BLaER1 (cell line): ENCODE data around the gene ANKRD39.
"Not testable (repeated sequence)": the region's sequence is repeated elsewhere in the genome, so short reads cannot be mapped to it uniquely, and the experiment has no call there.

ENCODE experiments used
- H3K27ac ChIP-seq: shearing (Covaris generic); formaldehyde crosslinking; 2 replicates; pipeline ENCODE4 v1.8.1; 2022
- H3K27me3 ChIP-seq: shearing (Covaris generic); formaldehyde crosslinking; 2 replicates; pipeline ENCODE4 v1.8.1; 2022
- H3K36me3 ChIP-seq: shearing (Covaris generic); formaldehyde crosslinking; 2 replicates; pipeline ENCODE4 v1.8.1; 2022
- H3K4me1 ChIP-seq: shearing (Covaris generic); formaldehyde crosslinking; 2 replicates; pipeline ENCODE4 v1.8.1; 2022
- H3K4me2 ChIP-seq: shearing (Covaris generic); formaldehyde crosslinking; 2 replicates; pipeline ENCODE4 v1.8.1; 2022
- H3K4me3 ChIP-seq: shearing (Covaris generic); formaldehyde crosslinking; 2 replicates; pipeline ENCODE4 v1.8.1; 2022
- H3K9ac ChIP-seq: shearing (Covaris generic); formaldehyde crosslinking; 2 replicates; pipeline ENCODE4 v1.8.1; 2022
- H3K9me3 ChIP-seq: shearing (Covaris generic); formaldehyde crosslinking; 2 replicates; pipeline ENCODE4 v1.8.1; 2022
- H4K20me1 ChIP-seq: shearing (Covaris generic); formaldehyde crosslinking; 2 replicates; pipeline ENCODE4 v1.8.1; 2022
- Cebpa-rat ChIP-seq: shearing (Covaris generic); IDR thresholded peaks from 2 replicates; pipeline ENCODE4 v1.8.1; 2022

Gene ANKRD39

DNA sequence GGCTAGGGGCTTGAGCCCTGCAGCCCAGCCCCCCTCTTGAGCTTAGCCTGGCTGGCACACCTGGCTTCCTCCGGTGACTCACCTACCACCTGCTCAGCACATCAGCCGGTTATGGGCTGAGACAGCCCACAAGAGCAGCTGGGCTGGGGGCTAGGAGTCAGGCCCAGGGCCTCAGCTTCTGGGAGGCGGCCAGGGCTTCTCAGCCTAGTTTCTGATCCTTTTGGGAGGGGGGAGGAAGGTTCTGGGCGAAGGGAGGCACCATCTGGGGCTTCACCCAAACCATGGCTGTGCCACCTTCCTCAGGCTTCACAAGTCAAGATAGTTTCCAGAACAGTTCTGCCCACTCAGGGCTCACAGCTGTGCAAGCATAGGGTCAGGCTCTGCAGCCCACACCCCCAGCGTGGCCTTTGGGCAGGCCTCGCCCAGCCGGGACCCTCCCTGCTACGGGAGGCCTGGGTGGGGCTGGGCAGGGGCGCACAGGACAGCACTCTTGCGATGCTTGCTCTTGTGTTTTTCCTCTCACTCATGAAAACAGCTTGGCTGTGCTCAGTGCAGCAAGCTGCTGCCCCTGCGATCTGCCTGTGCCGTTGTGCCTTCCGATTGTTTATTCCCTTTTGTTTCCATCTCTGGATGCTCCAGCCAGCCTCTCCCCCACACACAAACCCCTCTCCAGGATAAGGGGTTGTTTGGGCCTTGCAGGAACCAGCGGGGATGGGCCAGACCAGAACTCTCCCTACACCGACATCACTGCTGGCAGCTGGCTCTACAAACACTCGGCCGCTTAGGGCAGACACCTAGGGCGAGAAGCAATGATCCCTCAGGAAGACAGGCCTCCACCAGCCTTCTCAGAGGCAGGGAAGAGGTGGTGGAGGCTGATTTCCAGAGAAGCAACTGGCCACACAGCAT is 38.2 kb upstream of the ANKRD39 start:
- H3K27me3 ChIP-seq = no peaks in the 10 kb centered on the region
- H3K9me3 ChIP-seq = no peaks in the 10 kb centered on the region
- TF ChIP-seq Cebpa-rat = no peak
- H3K4me3 ChIP-seq = no peak overlapping the region
- no peaks in the 10 kb centered on the region for H3K36me3 ChIP-seq
- 0 out of 2 replicates have a peak overlapping the region, but pooled peaks have one; percentile 22 for H3K9ac ChIP-seq
- H3K4me1 ChIP-seq = peaks cover 74% of the 10 kb centered on the region
- H3K27ac ChIP-seq = peak overlapping the region; percentile 62
- H3K4me2 ChIP-seq = peak overlapping the region; percentile 60
- no peaks in the 10 kb centered on the region for H4K20me1 ChIP-seq

DNA sequence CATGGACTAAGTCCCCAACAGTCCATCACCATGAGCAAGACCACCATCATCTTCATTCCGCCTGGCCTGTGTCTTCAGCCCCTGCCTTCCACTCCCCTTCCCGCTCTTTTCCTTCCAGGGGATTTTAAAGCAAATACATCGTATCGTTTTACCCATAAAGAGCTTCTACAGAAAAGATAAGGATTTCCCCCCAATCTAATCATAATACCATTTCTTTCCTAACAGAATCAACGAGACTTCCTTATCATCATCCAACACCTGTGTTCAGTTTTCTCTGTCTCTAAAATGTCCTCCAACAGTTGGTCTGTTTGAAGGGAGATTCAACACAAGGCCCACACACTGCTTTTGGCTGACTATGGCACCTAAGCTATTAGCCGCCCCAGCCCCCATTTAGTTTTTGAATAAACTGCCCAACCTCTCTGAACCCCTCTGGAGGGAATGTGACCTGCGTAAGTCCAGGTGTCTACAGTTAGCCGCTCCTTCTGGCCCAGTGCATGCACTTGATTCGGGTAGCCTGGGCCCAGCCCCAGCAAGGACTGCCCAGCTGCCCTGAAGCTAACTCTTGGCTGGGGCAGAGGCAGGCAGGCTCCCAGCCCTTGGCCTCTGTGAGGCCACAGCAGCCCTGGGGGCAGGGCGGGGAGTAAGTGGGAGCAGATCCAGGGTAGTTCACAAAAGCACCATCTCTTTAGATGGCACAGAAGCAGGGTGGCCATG is 37.4 kb upstream of the ANKRD39 start:
- no peaks in the 10 kb centered on the region for H3K36me3 ChIP-seq
- TF ChIP-seq Cebpa-rat = no peak
- no peaks in the 10 kb centered on the region for H3K27me3 ChIP-seq
- H4K20me1 ChIP-seq = no peaks in the 10 kb centered on the region
- 0 out of 2 replicates have a peak overlapping the region, but pooled peaks have one; percentile 19 for H3K9ac ChIP-seq
- H3K4me3 ChIP-seq = no peak overlapping the region
- H3K9me3 ChIP-seq = no peaks in the 10 kb centered on the region
- peak overlapping the region; percentile 60 for H3K4me2 ChIP-seq
- H3K27ac ChIP-seq = peak overlapping the region; percentile 62
- H3K4me1 ChIP-seq = peaks cover 78% of the 10 kb centered on the region

DNA sequence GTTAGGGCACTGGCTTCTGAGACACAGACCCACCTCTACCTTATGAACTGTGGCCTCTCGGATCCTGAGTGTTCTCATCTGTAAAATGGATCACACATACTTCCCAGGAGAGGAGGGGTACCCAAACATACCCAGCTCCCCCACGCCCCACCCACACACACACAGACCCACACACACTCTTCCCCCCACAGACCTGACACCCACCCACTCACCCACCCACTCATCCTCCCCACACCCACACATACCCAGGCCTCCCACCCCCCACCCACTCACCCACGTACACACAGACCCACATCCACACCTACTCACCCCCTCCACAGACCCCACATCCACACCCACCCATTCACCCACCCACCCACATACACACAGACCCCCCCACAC is 36.3 kb upstream of the ANKRD39 start:
- no peaks in the 10 kb centered on the region for H3K36me3 ChIP-seq
- H3K4me3 ChIP-seq = no peak overlapping the region
- H3K27ac ChIP-seq = no peak overlapping the region
- H3K4me2 ChIP-seq = no peak overlapping the region
- H3K9me3 ChIP-seq = no peaks in the 10 kb centered on the region
- H3K27me3 ChIP-seq = no peaks in the 10 kb centered on the region
- H4K20me1 ChIP-seq = no peaks in the 10 kb centered on the region
- H3K4me1 ChIP-seq = peaks cover 71% of the 10 kb centered on the region
- TF ChIP-seq Cebpa-rat = no peak
- H3K9ac ChIP-seq = no peak overlapping the region

DNA sequence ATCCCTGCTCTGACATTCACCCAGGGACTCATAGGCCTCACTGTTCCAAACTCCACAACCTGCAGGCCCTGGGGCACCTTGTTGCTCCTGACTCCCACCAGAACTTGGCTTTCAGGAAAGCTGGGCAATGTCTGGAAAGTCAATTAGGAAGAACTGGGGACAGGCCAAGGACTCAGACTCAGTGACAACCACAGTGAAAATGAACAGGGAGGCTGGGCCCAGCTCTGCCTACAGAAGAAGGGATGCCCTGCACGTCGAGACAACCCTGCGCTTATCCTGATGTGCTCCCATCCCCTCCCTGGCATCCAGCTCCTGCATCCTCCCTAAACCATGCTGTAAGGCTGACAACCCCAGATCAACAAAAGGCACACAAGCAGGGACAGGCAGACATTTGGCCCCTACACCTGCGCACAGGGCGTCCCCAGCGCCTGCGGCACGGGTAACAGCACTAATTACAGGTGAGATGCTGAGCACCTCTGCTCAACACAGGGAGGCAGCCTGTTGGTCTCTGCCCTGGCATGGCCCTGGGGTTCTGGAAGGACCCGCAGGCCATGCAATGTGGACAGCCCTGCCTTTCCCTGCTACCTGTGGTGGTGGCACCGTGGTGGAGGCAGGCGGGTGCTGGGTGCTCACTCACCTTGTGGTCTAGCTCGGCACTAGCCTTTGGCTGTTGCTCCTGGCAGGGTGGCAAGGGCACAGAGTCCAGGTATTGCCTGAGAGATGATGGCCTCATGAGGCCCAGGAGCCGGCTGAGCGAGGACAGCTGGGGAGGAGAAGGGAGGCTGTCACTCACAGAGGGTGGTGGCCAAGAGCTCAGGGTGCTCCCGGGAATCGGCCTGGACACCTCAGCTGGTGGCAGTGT is 35.7 kb upstream of the ANKRD39 start:
- no peak overlapping the region for H3K9ac ChIP-seq
- no peaks in the 10 kb centered on the region for H3K27me3 ChIP-seq
- H3K9me3 ChIP-seq = no peaks in the 10 kb centered on the region
- peak overlapping the region; percentile 59 for H3K4me2 ChIP-seq
- H4K20me1 ChIP-seq = no peaks in the 10 kb centered on the region
- no peaks in the 10 kb centered on the region for H3K36me3 ChIP-seq
- no peak overlapping the region for H3K4me3 ChIP-seq
- no peak overlapping the region for H3K27ac ChIP-seq
- peaks cover 71% of the 10 kb centered on the region for H3K4me1 ChIP-seq
- TF ChIP-seq Cebpa-rat = no peak

DNA sequence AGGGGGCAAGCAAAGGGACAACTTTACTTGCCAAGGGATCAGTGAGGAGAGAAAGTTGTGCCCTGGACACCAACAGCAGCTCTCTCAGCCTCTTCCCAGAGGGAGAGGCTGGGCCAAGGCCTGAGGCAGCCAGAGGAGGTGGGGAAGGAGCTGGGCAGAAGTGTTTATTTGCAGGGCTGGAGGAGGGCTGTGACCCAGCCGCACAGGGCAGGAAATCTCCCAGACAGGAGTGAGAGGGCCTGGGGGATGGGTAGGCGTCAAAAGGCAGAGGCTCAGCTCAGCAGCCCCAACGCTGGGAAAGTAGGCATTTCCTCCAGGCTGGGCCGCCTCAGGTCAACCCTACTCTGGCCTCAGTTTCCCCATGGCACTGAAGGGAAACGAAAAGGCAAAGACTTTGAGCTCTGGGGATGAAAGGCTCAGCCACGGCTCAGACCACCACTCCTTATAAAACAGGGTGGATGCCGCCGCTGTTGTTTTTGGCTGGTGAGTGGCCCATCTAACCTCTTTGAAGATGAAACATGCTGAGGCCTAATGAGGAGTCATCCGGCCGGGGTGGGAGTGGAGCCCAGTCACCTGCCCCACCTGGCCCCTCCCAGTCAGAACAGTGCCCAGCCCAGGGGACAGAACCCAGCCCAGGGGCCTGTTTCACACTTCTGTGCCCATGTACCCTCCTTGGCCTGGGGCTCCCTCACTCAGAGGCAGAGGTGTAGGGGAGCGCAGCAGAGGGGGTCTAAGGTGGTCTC is 33.9 kb upstream of the ANKRD39 start:
- TF ChIP-seq Cebpa-rat = no peak
- no peaks in the 10 kb centered on the region for H3K9me3 ChIP-seq
- no peaks in the 10 kb centered on the region for H4K20me1 ChIP-seq
- no peak overlapping the region for H3K4me3 ChIP-seq
- H3K36me3 ChIP-seq = no peaks in the 10 kb centered on the region
- no peaks in the 10 kb centered on the region for H3K27me3 ChIP-seq
- H3K4me2 ChIP-seq = peak overlapping the region; percentile 59
- peaks cover 79% of the 10 kb centered on the region for H3K4me1 ChIP-seq
- peak overlapping the region; percentile 25; the same call in 1 of the 2 replicates for H3K9ac ChIP-seq
- H3K27ac ChIP-seq = peak overlapping the region; percentile 36; the same call in 1 of the 2 replicates

DNA sequence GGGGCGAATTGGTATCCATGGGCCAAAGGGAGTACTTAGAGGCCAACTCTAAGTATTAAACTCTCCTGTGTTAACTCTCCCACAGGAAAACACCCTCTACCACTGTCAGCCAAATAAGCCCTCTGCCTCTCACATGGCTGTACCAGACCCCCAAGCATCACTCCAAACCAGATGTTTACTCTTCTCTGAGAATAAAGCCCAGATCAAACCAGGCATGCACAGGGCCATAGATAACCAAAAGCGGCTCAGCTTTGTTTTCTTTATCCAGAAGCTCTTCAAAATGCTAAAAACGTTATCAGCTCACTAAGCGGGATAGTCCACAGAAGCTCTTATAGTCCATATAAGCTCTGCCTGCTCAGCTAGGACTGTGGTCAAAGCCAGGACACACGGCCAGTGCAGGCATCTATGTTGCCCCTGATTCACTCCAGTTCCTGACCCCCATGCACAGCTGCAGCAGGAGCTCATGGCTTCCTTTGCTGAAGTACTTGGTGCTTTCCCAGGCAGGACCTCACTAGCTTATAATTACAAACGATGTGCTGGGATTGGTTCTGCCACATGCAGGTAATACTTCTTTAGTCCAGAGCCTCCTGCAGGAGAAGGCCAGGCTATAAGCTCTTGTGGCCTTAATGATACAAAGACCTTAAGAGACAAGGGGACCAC is 33.0 kb upstream of the ANKRD39 start:
- Histone ChIP-seq H3K4me1 (peaks cover 70% of the 10 kb centered on the region), H3K4me3 (no peak overlapping the region), H3K27me3 (no peaks in the 10 kb centered on the region), H3K4me2 (peak overlapping the region; percentile 59), H4K20me1 (no peaks in the 10 kb centered on the region), H3K27ac (no peak overlapping the region), H3K9me3 (no peaks in the 10 kb centered on the region), H3K36me3 (no peaks in the 10 kb centered on the region), H3K9ac (peak overlapping the region; percentile 25; the same call in 1 of the 2 replicates)
- TF ChIP-seq Cebpa-rat = no peak

DNA sequence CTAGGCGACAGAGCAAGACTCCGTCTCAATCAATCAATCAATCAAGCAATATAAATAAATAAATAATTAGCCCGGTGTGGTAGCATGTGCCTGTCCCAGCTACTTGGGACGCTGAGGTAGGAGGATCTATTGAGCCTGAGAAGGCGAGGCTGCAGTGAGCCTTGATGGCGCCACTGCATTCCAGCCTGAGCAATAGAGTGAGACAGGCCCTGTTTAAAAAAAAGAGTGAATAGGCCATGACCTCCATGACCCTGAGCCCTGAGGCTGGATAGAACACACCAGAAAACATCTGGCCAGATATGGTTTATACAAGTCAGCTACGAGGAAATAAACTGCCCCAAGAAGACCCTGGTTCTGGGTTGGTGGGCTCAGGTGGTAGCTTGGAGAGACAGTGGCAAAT is 32.4 kb upstream of the ANKRD39 start:
- Histone ChIP-seq H3K4me1 (peaks cover 64% of the 10 kb centered on the region), H3K4me3 (no peak overlapping the region), H3K27me3 (no peaks in the 10 kb centered on the region), H3K27ac (no peak overlapping the region), H3K9me3 (no peaks in the 10 kb centered on the region), H4K20me1 (no peaks in the 10 kb centered on the region), H3K36me3 (no peaks in the 10 kb centered on the region), H3K9ac (no peak overlapping the region), H3K4me2 (0 out of 2 replicates have a peak overlapping the region, but pooled peaks have one; percentile 59)
- TF ChIP-seq Cebpa-rat = no peak

DNA sequence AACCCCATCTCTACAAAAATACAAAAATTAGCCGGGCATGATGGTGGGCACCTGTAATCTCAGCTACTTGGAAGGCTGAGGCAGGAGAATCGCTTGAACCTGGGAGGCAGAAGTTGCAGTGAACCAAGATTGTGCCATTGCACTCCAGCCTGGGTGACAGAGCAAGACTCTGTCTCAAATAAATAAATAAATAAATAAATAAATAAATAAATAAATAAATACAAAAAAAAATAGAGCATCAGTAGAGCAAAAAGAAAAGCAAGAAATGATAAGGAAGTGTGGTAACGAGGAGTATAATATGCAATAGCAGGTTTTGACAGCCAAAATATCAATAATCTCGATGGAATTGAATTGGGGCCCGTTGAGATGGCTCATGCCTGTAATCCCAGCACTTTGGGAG is 31.7 kb upstream of the ANKRD39 start:
- not testable (repeated sequence) for H3K4me3 ChIP-seq, H3K4me2 ChIP-seq, H3K27ac ChIP-seq, H3K27me3 ChIP-seq, H4K20me1 ChIP-seq, H3K9me3 ChIP-seq, H3K36me3 ChIP-seq, H3K9ac ChIP-seq
- H3K4me1 ChIP-seq = peaks cover 60% of the 10 kb centered on the region
